HG02973 (cell line): ENCODE data around the gene SFPQ.
"Not testable (repeated sequence)": the region's sequence is repeated elsewhere in the genome, so short reads cannot be mapped to it uniquely, and the experiment has no call there.

Experiments
- ATAC-seq: cut with Tn5 transposase; IDR thresholded peaks from one replicate; pipeline ENCODE4 v1.9.1; 2021; ENCODE audit warnings: moderate library complexity; ENCODE audit not compliant: unreplicated experiment

Gene SFPQ, protein sequence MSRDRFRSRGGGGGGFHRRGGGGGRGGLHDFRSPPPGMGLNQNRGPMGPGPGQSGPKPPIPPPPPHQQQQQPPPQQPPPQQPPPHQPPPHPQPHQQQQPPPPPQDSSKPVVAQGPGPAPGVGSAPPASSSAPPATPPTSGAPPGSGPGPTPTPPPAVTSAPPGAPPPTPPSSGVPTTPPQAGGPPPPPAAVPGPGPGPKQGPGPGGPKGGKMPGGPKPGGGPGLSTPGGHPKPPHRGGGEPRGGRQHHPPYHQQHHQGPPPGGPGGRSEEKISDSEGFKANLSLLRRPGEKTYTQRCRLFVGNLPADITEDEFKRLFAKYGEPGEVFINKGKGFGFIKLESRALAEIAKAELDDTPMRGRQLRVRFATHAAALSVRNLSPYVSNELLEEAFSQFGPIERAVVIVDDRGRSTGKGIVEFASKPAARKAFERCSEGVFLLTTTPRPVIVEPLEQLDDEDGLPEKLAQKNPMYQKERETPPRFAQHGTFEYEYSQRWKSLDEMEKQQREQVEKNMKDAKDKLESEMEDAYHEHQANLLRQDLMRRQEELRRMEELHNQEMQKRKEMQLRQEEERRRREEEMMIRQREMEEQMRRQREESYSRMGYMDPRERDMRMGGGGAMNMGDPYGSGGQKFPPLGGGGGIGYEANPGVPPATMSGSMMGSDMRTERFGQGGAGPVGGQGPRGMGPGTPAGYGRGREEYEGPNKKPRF

GRCh38 chr1:35192853-35193664 lies at the start of gene SFPQ:
Gene SFPQ (minus strand): TSS chr1:35193145. CDS start chr1:35193049, 96 bp downstream.
- peak; percentile 80 for ATAC-seq

DNA sequence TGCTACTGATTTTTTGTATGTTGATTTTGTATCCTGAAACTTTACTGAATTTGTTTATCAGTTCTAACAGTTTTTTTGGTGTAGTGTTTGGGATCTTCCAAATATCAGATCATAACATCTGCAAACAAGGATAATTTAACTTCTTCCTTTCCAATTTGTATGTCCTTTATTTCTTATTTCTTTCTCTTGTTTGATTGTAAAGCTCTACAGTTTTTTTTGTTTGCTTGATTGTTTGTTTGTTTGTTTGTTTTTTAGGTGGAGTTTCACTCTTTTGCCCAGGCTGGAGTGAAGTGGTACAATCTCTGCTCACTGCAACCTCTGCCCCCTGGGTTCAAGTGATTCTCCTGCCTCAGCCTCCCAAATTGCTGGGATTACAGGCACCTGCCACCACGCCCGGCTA lies 43.8 kb upstream of the SFPQ start:
- ATAC-seq: not testable (repeated sequence)

DNA sequence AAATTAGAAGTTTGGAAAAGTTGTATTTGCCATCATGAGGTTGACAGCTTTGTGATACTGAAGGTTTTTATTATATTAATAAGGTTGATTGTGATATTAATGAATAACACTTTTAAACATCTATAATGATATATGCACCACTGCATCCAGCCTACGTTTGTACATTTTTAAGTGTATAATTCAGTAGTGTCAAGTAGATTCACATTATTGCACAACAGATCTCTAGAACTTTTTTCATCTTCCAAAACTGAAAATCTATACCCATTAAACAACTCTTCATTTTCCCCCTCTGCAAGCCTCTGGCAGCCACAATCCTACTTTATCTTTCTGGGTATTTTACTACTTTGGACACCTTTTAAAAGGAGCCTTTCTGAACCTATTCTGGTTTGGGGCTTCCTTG lies 38.3 kb upstream of the SFPQ start:
- ATAC-seq: no peak

DNA sequence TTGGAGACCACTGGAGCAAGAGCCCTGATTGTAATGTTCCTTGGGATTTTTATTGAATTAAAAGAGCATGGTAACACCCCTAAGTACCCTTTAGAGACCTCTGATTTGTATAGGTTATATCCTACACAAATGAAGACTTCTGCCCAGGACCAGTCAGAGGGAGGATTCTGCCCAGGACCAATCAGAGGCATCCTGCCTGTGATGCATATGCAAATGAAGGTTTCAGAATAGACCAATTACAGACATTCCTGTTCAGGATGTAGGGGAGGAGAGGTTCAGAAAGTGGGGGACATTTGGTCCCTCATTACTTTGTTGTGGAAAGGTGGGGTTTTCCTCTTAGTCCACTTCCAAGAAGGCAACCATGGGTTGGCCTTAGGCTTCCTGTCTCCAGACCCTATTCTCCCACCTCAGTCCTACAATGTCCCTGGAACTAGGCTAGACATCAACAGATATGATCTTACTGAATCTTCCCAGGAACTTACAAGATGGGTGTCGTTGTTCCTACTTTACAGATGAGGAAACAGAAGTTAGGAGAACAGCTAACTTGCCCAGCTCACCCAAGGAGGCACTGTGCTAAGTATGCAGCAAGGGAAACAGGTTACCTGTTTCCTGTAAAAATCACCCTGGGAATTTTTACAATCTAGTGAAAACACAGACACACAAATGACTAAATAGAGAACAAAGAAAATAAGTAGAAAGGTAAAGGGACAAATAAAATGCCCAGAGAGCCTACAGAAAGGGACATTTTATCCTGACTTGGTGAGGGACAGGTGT lies 36.8 kb upstream of the SFPQ start:
- no peak for ATAC-seq

- no peak for ATAC-seq
These were observed 33.6 kb upstream of the SFPQ start for GRCh38 chr1:35226546-35226945.

DNA sequence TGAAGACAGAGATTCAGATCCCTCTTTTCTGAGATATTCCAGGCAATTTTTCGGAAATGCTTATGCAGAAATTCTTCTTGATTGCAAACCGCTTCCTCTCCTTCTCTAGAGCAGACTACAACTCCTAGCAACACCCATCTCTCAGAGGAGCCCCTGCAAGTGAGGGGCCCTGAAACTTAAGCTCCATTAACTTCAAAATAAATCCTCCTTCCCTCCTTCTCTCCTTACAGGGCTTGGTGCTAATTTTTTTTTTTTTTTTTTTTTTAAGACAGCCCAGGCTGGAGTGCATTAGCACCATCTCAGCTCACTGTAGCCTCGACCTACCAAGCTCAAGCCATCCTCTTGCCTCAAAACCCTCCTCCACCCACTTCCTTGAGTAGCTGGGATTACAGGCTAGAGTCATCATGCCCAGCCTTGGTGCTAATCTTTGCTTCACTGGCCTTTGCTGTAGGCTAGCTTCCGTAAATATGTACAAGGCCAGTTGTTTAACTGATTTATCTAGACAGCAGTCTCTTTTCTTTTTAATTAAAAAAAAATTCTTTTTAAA lies 30.2 kb upstream of the SFPQ start:
- no peak for ATAC-seq

DNA sequence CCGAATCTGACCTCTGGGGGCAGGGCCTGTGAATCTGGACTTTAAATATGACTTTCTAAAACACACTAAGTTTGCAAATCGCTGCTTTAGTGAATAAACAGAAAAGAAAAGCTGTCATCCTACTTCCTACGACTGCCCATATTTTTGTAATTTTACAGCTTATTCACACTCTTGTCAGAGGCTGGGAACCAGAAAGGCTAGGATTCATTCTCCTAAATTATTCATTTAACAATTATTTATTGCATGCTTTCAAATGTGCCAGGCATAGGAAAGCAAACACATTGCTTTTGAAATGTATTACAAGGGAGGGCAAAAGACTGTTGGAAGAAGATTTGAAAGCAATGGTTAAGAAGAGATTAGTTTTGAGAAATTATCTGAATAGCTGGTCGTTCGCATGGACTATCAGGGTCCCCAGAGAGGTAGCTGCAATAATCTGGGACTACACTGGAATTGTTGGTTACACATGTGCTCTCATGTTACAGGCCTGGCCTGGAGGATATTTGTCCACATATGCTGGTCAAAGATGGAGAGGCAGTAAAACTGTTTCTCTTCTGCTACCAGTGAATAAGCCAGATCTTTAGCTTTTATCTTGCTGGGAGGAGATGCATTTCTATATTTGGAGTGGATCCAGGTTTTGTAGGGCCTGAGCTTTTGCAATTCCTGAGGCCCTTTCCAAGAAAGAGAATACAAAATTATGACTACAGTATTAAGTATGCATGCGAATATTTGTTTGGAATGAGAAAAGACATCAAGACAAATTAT lies 29.6 kb upstream of the SFPQ start:
- ATAC-seq: no peak

- ATAC-seq: no peak
These were observed 28.0 kb upstream of the SFPQ start for GRCh38 chr1:35220976-35221375.

DNA sequence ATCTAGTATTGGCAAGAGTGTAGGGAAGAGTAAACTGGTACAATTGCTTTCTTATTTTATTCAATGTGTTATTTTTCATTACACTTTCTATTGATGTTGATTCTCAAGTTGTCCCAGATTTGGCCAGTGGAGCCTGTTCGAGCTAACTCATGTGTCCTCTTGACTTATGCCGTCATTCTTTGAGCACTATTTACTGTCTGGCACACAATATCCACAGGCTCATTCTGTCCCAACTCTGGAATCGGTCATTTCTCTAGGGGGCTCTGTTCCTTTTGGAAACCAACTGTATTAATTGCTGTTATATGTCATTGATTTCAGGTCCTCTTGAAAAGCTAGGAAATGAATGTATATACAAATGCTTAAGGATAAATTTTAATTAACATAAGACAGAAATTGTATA lies 22.4 kb upstream of the SFPQ start:
- ATAC-seq: no peak

DNA sequence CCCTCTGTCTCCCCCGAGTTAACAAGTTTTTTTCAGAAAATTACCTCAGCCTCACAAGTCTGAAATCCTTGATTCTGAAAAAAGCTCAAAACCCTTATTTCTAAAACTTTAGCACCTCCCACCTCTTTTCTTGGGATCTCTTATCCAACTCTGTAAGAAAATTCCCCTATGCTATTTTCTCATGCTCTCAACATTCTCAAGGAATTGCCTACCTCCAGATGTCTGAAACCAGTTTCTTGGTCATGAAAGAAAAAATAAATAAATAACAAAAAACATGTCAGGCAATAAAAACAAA lies 18.1 kb upstream of the SFPQ start:
- no peak for ATAC-seq

DNA sequence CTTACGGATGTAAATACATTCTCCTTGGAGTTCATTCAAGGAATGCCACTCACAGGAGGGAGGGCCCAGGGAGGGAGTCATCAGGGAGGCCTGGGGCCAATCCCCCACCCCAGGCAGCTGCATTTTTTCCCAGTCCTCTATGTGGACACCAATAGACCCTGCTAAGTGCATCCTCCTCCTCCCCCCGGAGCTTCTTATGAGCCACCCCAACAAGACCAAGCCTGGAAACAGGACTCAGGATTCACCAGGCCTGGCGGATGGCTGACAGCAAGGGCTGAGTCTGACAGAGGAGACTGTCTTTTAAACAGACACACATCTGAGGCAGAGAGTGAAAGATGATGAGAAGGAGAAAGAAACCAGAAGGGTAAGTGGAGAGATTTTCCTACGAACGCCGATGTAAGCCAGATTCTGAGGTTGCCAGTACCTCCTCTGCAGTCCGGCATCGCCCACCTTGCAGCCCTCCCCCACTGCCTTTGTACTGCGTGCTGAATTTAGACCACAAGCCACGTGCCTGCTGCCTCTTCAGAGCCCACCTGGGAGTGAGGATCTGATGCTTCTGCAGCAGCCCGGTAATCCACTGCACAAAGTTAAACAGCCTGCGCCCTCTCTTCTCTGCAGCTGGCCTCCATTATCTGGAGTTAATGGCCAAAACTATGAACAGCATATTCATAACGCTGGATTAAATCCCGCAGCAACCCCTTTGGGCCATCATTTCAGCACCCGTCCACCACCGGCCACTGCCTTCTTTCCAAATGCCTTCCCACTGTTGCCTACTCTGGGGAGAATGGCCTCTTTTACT lies 17.6 kb upstream of the SFPQ start:
- no peak for ATAC-seq

- ATAC-seq: no peak
These were observed 10.3 kb upstream of the SFPQ start for GRCh38 chr1:35203295-35203694.

GRCh38 chr1:35202048-35202719 lies 9.2 kb upstream of the SFPQ start:
- ATAC-seq: no peak

- ATAC-seq: no peak
These were observed 8.7 kb upstream of the SFPQ start for GRCh38 chr1:35201631-35202030.

GRCh38 chr1:35192056-35192852 lies 691 bp downstream of the SFPQ start:
- peak; percentile 31 for ATAC-seq

DNA sequence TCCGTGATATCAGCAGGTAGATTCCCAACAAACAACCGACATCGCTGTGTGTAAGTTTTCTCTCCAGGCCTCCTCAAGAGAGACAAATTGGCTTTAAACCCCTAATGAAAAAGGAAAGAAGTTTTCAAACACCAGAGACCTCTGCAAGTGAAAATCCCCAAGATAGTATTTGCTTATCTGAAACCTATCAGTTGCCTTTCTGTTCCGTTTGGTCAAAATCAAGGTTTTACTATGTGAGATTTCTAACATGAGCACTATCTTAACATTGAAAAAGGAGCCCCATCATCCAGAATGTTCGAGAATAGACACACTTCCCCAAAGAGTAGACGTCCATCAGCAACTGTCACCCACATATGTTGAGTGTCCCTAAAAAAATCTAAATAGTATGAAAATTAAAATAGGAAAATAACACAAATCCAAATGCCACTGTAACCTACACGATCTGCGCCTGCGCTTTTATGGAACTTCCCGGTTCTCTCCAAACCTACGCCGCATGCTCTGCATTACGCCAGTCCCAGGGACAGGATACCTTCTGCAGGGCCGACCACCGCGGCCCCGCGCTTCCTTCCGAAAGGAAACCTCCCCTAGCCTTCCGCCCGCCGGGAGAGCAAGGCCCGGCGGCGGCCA lies 1.4 kb downstream of the SFPQ start:
- ATAC-seq: peak; percentile 1

DNA sequence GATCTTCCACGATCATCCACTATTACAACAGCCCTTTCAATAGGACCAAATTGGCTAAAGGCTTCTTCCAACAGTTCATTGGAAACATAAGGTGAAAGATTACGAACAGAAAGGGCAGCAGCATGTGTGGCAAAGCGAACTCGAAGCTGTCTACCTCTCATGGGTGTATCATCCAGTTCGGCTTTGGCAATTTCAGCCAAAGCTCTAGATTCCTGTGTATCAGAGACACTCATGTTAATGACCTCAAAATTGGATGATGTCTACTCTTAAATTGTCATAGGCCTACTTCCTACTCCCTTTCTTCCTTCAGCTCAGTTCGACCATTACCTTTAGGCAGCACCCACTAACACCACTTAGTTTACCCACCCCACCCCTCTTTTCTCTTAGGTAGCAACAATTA lies 2.2 kb downstream of the SFPQ start:
- ATAC-seq: no peak
